GM21737 (cell line): ENCODE measurements around the gene CEP162.
A peak's percentile ranks its signal among the peaks of the same experiment; 100 is the strongest.
"Not testable (repeated sequence)": the region's sequence is repeated elsewhere in the genome, so short reads cannot be mapped to it uniquely, and the experiment has no call there.

Source experiments
- ATAC-seq: cut with Tn5 transposase; IDR thresholded peaks from one replicate; pipeline ENCODE4 v1.9.1; 2021; ENCODE audit warnings: mild to moderate bottlenecking, moderate library complexity; ENCODE audit not compliant: unreplicated experiment

The CEP162 gene

GRCh38 chr6:84243240-84243639 lies 15.8 kb upstream of the CEP162 start:
- ATAC-seq = no peak

GRCh38 chr6:84242265-84242664 lies 14.8 kb upstream of the CEP162 start:
- ATAC-seq = no peak

GRCh38 chr6:84228198-84228543 lies 728 bp upstream of the CEP162 start:
- ATAC-seq = no peak

GRCh38 chr6:84227044-84227433 lies 404 bp downstream of the CEP162 start:
- peak; percentile 8 for ATAC-seq

DNA sequence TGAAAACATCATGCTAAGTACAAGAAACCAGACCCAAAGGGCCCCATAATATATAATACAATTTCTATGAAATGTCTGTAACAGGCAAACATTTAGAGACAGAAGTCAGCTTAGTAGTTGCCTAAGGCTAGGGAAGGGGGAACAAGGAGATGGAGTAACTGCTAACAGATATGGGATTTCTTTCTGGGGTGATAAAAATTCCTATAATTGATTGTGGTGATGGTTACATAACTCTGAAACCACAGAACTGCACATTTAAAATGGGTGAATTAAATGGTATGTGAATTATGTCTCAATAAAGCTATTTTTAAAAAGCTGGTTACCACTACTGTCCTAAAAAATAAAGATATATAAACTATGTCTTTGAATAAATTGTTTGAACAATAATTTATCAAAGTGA lies 3.2 kb downstream of the CEP162 start:
- no peak for ATAC-seq

- not testable (repeated sequence) for ATAC-seq
These were observed 3.8 kb downstream of the CEP162 start for GRCh38 chr6:84223608-84224007.

- peak; percentile 50 for ATAC-seq
These were observed 5.0 kb downstream of the CEP162 start for GRCh38 chr6:84222426-84222825.

- ATAC-seq = no peak
These were observed 6.5 kb downstream of the CEP162 start for GRCh38 chr6:84220809-84221409.

DNA sequence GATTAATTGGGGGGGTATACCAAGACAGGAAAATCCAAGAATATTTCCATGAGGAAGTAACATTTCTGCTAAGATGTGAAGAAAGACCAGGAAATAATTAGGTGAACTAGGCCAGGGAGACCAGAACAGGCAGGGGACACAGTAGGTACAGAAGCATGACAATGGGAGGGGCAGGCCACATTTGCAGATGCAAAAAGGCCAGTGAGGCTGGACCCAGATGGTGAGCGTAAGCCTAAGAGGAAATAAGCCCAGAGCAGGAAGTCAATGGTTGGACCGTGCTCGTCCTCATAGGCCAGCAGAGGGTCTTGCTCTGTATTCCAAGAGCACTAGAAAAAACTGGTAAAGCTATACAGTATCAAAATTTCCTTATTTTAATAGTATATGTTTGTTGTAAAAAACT lies 9.4 kb downstream of the CEP162 start:
- ATAC-seq = no peak

GRCh38 chr6:84213217-84213616 lies 14.2 kb downstream of the CEP162 start:
- no peak for ATAC-seq

GRCh38 chr6:84204011-84204410 lies 23.4 kb downstream of the CEP162 start:
- no peak for ATAC-seq

- not testable (repeated sequence) for ATAC-seq
These were observed 27.5 kb downstream of the CEP162 start for GRCh38 chr6:84199987-84200386.

DNA sequence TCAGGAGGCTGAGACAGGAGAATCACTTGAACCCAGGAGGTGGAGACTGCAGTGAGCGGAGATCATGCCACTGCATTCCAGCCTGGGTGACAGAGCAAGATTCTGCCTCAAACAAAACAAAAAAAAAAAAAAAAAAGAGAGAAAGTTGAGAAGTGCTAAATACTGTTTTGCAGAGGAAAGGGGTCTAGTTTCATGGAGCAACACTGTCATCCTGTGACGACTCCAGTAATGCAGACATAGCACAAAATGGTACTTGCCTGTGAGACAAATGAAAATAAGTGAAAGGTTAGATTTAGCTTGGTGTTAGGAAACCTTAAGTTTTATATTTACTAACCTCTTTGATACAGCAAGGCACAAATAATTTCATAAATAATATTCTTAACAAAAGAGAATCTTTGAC lies 29.7 kb downstream of the CEP162 start:
- no peak for ATAC-seq

GRCh38 chr6:84193114-84193708 lies 34.2 kb downstream of the CEP162 start:
- ATAC-seq = no peak

GRCh38 chr6:84191802-84192201 lies 35.6 kb downstream of the CEP162 start:
- ATAC-seq = no peak

DNA sequence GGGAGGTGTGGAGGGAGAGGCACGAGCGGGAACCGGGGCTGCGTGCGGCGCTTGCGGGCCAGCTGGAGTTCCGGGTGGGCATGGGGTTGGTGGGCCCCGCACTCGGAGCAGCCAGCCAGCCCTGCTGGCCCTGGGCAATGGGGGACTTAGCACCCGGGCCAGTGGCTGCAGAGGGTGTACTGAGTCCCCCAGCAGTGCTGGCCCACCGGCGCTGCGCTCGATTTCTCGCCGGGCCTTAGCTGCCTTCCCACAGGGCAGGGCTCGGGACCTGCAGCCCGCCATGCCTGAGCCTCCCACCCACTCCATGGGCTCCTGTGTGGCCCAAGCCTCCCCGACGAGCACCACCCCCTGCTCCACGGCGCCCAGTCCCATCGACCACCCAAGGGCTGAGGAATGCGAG lies 38.1 kb downstream of the CEP162 start:
- ATAC-seq = not testable (repeated sequence)

- no peak for ATAC-seq
These were observed 44.0 kb downstream of the CEP162 start for GRCh38 chr6:84183430-84183829.

- no peak for ATAC-seq
These were observed 45.4 kb downstream of the CEP162 start for GRCh38 chr6:84182001-84182400.

DNA sequence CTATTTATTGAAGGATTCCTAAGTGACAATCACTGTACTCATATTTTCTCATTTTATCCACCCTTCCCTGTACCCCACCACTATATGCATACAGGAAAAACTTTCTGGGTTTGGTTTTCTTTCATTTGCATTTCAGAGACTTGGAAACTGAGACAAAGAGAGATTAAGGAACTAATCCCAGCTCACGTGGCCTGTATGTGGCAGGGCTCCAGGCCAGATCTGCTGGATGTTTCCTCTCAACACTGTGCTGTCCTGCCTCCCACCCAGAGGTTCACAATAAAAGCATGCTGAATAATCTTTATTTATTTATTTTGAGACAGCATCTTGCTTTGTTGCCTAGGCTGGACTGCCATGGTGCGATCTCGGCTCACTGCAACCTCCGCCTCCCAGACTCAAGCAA lies 50.2 kb downstream of the CEP162 start:
- ATAC-seq = no peak

GRCh38 chr6:84172574-84172973 lies 54.9 kb downstream of the CEP162 start:
- ATAC-seq = no peak

DNA sequence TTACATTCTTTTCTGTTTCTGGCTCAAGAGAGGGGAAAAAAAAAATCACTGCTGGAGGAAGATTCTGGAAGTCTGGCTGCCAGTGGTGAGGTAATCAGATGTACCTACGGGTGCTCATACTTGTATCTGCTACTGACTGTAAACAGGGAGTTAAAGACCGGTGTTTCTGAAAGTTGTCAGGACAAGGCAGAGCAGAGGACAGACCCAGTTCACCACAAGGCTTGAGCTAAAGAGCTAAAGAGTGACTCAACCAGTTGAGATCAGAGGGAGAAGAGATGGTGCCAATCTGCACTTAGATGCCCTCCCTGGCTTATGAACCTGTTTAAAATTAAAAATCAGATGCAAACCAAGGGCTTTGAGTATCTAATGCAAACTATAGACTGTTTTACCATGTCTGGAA lies 55.4 kb downstream of the CEP162 start:
- no peak for ATAC-seq

- ATAC-seq = no peak
These were observed 60.0 kb downstream of the CEP162 start for GRCh38 chr6:84167457-84167856.

DNA sequence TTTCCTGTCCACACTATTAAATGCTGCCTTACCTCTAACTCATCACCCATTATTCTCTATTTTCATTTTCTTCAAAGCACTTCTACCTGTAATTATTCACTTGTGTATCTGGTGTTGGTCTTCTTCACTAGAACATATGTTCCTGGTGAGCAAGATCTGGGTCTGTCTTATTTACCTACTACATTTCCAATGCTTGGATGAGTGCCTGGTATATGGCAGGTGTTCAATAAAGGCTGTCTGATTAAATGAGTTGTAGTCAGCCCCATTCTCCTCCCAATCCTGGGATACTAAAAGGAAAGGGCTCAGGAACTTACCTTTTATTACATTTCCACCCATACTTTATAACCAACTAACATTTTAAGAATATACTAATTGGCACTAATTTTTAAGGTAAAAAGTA lies 61.0 kb downstream of the CEP162 start:
- ATAC-seq = no peak
